ENCODE results near the gene REV3L. TPM values are rescaled to one million over a fixed set of nuclear protein-coding genes. Genes with fewer than 3 reads are reported as not detected.

REV3L gene
- total RNA-seq, 1 experiment from 2014 or later = 5.3 TPM

DNA sequence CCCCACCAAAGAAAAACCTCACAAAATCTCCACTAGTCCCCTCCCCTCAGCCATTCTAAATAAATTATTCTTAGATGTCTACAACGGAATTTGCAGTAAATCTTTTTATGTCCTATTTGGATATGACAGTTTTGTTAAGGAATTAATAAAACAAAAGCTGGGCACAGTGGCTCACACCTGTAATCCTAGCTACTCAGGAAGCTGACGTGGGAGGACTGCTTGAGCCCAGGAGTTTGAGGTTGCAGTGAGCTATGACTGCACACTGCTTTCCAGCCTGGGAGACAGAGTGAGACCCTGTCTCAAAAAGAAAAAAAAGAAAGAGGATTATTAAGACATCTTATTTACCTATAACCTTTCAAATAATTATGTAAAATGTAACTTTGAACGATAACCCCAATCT lies 230.3 kb downstream of the REV3L start:
- DNase-seq = no peak

More for the DNA sequence above, 230.3 kb downstream of the REV3L start:
- Histone ChIP-seq H3T11ph (ENCODE audit: low read length) (no peak overlapping the region), H3K27me3 (ENCODE audit: insufficient read depth, low read length) (no peaks in the 10 kb centered on the region), H3K56ac (ENCODE audit: insufficient read length, low read depth, low read length) (no peak overlapping the region), H2AK5ac (ENCODE audit: insufficient read length, low read length) (no peak overlapping the region), H3K18ac (ENCODE audit: insufficient read length, low read depth, low read length) (no peak overlapping the region), H2BK20ac (ENCODE audit: low read depth, low read length, poor library complexity, severe bottlenecking) (no peak overlapping the region), H4K8ac (replicated peaks; ENCODE audit: insufficient read length, low read depth, low read length) (no peak overlapping the region), H3K9me3 (ENCODE audit: control insufficient read depth, low read depth, low read length) (no peaks in the 10 kb centered on the region), H2BK5ac (ENCODE audit: insufficient read length, low read length) (no peak overlapping the region), H4K5ac (ENCODE audit: insufficient read length, low read depth, low read length) (no peak overlapping the region), H3K4me1 (ENCODE audit: insufficient read depth, low read length) (peaks cover 3% of the 10 kb centered on the region; the same call in 1 of the 2 replicates), H3K79me2 (ENCODE audit: insufficient read depth, low read length) (no peaks in the 10 kb centered on the region), H2BK12ac (ENCODE audit: insufficient read length, low read depth, low read length) (no peak overlapping the region), H3K9ac (ENCODE audit: extremely low read depth, insufficient read length, low read length) (no peak overlapping the region), H3K4me2 (ENCODE audit: insufficient read depth, insufficient read length, low read length) (no peak overlapping the region), H4K91ac (ENCODE audit: insufficient read length, low read depth, low read length) (no peak overlapping the region), H3K79me1 (ENCODE audit: insufficient read depth, low read depth, low read length, poor library complexity, severe bottlenecking) (no peaks in the 10 kb centered on the region), H3K27ac (ENCODE audit: insufficient read length, low read depth, low read length) (no peak overlapping the region), H3K23me2 (ENCODE audit: insufficient read length, low read depth, low read length, poor library complexity, severe bottlenecking) (peaks cover 3% of the 10 kb centered on the region), H2AFZ (ENCODE audit: low read length) (no peak overlapping the region), H2BK15ac (ENCODE audit: low read depth, low read length) (no peak overlapping the region), H3K23ac (ENCODE audit: insufficient read length, low read depth, low read length) (no peak overlapping the region), H3K14ac (ENCODE audit: insufficient read depth, low read length) (no peak overlapping the region), H2BK120ac (ENCODE audit: low read depth, low read length, poor library complexity, severe bottlenecking) (no peak overlapping the region), H3K4ac (ENCODE audit: low read depth, low read length) (no peak overlapping the region), H4K20me1 (ENCODE audit: control insufficient read depth, insufficient read depth, insufficient read length) (no peaks in the 10 kb centered on the region)
- Mint-ChIP-seq H3K27ac (no peak overlapping the region), H3K27me3 (ENCODE audit: low read depth) (no peaks in the 10 kb centered on the region), H3K9me3 (no peaks in the 10 kb centered on the region), H3K4me3 (no peak overlapping the region), H3K36me3 (ENCODE audit: insufficient read depth in 1 of 3, low read depth in 3 of 3) (no peaks in the 10 kb centered on the region), H3K4me1 (peaks cover 56 to 58% of the 10 kb centered on the region in 2 experiments)
- WGBS (ENCODE audit: extremely low coverage, insufficient read length, low lambda C conversion rate) = no CpG with 5 or more reads among the region's 3 CpGs
- TF ChIP-seq, protein P1, sequence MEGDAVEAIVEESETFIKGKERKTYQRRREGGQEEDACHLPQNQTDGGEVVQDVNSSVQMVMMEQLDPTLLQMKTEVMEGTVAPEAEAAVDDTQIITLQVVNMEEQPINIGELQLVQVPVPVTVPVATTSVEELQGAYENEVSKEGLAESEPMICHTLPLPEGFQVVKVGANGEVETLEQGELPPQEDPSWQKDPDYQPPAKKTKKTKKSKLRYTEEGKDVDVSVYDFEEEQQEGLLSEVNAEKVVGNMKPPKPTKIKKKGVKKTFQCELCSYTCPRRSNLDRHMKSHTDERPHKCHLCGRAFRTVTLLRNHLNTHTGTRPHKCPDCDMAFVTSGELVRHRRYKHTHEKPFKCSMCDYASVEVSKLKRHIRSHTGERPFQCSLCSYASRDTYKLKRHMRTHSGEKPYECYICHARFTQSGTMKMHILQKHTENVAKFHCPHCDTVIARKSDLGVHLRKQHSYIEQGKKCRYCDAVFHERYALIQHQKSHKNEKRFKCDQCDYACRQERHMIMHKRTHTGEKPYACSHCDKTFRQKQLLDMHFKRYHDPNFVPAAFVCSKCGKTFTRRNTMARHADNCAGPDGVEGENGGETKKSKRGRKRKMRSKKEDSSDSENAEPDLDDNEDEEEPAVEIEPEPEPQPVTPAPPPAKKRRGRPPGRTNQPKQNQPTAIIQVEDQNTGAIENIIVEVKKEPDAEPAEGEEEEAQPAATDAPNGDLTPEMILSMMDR (conservative IDR thresholded peaks at IDR 0.05) = no peak

Data from H9 (cell line).